Ishikawa (cell line): ENCODE measurements around the gene GNG4.

Experiments
- CEBPB ChIP-seq: IDR thresholded peaks from 2 replicates; pipeline ENCODE4 v1.6.1; 2012
- CREB1 ChIP-seq: IDR thresholded peaks from 2 replicates; pipeline ENCODE4 v1.6.1; 2012; ENCODE audit warnings: low read depth
- EP300 ChIP-seq: IDR thresholded peaks from 2 replicates; pipeline ENCODE4 v1.6.1; 2012; ENCODE audit warnings: borderline replicate concordance
- MAX ChIP-seq: IDR thresholded peaks from 2 replicates; pipeline ENCODE4 v1.6.1; 2012
- NFIC ChIP-seq: IDR thresholded peaks from 2 replicates; pipeline ENCODE4 v1.6.1; 2012
- REST ChIP-seq: IDR thresholded peaks from 2 replicates; pipeline ENCODE4 v1.6.1; 2012; ENCODE audit warnings: low read depth, mild to moderate bottlenecking
- TAF1 ChIP-seq: IDR thresholded peaks from 2 replicates; pipeline ENCODE4 v1.6.1; 2012; ENCODE audit warnings: low read depth, mild to moderate bottlenecking
- TCF12 ChIP-seq: IDR thresholded peaks from 2 replicates; pipeline ENCODE4 v1.6.1; 2012; ENCODE audit warnings: low read depth
- TEAD4 ChIP-seq: IDR thresholded peaks from 2 replicates; pipeline ENCODE4 v1.6.1; 2012
- USF1 ChIP-seq: IDR thresholded peaks from 2 replicates; pipeline ENCODE4 v1.6.1; 2012
- YY1 ChIP-seq: IDR thresholded peaks from 2 replicates; pipeline ENCODE4 v1.6.1; 2012; ENCODE audit warnings: low read depth

- TF ChIP-seq YY1 (no peak), TAF1 (no peak), EP300 (no peak), TCF12 (no peak), USF1 (no peak), REST (no peak), TEAD4 (no peak), NFIC (no peak), CEBPB (no peak), CREB1 (no peak), MAX (no peak)
These were observed 92.8 kb downstream of the GNG4 start for GRCh38 chr1:235556807-235557206.
